ENCODE measurements around the gene EIF3K.
A peak's percentile ranks its signal among the peaks of the same experiment; 100 is the strongest.

Gene EIF3K

DNA sequence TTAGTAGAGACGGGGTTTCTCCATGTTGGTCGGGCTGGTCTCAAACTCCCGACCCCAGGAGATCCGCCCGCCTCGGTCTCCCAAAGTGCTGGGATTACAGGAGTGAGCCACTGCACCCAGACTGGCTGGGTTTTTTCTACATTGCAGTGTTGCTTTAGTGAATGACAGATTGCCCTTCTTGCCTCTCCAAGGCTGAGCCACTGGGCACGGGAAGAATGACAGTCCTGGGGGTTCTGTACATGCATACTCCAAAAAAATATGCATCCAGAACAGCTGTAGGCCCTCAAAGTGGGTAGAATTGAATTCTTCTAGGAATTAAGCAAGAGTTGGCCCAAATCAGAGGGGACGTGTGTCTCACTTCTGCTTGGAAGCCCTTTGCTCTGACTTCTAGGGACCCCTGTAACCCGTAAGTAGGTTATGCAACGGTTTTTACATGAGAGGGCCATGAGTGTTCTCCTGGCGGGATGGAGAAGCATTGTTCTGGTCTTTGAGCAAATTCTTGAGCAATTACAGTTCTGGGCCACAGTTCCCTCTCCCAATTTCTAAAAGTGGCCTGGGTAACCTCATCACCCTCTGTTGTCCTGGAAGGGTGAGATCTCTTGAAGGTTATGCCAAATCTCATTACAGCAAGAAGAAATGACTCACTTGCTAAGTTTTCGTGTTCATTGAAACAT, 32.1 kb downstream of the EIF3K start:
- no peak for DNase-seq

DNA sequence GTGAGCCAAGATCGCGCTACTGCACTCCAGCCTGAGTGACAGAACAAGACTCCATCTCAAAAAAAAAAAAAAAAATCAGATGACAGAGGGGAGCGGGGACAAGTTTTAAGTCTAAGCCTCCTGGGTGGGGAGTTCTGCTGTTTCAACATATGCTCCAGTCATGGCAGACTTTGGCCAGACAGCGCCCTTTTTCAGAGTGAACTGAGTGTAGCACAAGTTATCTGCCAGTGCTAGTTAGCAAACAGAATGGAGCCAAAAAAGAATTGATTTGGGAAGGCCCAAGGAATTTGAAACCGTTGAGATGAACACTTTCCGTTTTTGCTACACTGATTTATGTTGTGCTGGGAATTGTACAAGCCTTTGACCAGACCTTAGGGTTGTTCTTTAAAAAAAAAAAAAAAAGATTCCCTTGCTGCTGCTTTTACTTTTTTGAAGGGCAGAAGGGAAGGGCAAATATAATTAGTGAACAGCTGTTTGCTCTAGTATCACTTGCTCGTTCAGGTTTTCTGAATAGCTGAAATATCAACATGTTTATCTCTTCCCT, 34.1 kb downstream of the EIF3K start:
- DNase-seq, result no peak

DNA sequence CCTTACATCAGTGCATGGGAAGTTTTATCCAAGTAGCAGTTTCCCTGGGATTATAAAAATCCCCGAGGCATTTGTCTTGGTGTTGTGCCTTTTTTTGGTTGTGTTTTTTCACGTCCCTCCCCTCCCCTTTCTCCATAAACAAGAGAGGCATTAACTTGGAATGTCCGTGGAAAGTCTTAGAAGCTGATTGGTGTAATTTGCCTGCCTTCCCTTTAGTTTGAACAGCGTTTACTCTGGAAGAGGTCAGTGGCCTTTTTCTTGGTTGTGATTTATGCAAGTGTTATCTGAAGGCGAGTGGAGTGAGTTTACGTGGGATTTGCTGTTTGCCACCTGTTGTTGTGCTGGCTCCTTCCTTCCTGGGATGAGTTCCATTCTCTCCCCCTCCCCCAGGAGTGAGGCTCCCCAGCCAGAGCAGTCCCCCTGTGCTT, 35.7 kb downstream of the EIF3K start:
- DNase-seq, result no peak

DNA sequence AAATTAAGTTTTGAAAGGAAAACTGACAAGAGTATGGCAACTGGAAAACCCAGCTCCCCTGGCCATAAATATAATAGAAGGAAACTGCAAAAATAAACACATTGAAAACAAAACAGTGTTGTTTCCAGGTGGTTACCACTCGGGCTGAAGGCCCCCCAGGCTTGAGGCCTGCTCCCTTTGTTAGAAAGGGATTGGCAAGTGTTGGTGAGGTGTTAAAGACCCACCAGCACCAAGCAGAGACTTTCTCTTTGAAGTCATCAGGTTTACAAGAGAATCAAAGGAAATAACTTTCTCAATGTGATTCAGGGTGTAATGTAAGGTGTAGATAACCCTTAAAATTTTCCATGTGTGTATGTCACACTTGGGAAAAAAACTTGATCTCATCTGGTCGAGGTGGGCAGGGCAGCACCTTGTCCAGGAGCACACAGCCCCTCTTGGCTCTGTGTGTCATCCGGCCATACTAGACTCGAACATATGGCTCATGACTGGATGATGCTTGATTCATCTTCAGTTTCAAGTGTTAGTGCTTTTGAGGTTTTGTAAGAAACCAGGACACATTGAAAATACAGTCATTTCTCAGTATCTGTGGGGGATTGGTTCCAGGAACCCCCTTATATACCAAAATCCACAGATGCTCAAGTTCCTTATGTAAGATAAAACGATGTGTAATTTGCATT, 36.3 kb downstream of the EIF3K start:
- DNase-seq, result no peak

DNA sequence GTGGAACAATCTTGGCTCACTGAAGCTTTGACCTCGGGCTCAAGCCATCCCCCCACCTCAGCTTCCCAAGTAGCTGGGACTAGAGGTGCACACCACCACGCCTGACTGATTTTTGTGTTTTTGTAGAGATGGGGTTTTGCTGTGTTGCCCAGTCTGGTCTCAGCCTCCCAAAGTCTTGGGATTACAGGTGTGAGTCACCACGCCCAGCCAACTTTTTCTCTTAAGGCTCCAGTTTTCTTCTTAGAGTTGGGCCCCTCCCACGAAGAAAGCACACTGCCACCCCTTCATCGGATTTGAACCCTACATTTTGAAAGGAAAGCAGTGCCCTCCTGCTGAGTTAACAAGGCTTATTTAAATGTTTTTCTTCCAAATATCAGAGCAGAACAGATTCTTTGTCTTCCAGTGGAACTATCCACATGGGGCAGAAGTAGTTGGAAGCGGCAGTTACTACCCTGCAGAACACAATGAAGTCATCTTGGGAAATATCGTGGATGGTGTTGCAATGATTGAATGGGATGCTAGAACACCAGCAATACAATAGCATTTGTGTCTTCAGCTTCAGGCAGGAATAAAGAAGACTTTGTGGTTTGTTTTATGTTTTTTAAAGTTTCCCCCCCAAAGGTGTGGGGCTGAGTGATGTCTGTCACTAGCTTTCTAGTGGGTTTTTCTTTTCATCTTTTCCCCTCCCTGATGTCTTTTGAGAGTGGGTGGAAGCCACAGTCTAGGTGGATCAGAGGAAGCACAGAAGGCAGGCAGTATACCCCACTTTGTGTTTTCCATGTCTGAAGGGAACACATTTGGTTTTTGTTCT, 37.4 kb downstream of the EIF3K start:
- DNase-seq, result peak; percentile 29 to 72

DNA sequence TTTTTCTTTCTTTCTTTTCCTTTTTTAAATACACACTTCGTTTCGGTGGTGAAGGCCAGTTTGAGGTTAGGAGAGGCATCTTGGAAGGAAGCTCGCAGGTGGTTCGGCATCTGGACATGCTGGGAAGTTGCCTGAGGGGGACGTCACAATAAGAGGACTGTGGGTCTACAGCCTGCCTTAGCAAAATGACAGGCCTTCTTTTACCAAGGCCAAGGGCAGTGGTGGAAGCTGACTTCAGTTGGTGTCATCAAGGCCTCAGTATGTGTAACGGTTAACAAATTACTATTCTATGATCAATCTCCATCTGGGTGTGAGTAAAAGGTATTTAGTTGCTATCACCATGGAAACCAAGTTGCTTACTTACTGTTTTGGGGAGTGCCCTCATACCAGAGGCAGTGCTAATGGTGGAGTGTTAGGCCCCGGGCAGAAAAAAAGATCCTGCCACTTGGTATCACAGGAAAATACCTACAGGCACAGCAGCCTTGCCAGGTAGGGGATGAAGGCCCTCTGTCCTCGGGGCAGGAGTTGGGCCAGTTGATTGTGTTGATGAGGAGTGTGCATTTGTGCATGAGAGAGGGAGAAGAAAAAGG, 38.7 kb downstream of the EIF3K start:
- peak; percentile 26 to 52 for DNase-seq

DNA sequence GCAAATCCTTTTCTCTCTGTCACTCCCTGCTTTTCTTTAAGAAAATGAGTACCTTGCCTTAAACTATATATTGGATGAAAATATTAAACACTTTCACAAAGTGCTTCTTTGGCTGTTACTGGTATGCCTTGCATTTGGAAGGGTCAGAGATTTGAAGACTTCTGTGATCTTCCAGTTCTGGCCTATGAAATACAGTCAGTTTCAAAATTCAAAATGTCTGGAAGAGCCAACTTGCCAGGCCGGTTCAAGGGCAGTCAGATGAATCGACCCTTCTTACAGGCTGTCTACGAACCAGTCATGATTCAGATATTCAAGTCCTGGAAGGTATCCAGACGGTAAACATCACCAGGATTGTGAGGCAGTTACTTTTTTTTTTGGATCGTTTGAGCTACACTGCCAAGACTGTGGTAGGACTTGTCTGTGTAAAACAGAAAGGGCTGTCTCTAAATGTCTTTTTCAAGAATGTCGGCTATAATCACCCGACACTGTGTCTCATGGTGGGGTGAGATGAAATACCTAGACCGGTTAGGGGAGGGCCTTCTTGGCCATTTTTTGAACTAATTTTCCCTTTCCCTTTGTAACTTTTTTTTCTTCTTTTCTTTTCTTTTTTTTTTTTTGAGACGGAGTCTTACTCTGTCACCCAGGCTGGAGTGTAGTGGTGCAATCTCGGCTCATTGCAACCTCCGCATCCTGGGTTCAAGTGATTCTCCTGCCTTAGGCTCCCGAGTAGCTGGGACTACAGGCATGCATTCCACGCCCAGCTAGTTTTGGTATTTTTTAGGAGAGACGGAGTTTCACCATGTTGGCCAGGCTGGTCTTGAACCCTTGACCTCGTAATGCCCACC, 39.7 kb downstream of the EIF3K start:
- DNase-seq, result no peak

DNA sequence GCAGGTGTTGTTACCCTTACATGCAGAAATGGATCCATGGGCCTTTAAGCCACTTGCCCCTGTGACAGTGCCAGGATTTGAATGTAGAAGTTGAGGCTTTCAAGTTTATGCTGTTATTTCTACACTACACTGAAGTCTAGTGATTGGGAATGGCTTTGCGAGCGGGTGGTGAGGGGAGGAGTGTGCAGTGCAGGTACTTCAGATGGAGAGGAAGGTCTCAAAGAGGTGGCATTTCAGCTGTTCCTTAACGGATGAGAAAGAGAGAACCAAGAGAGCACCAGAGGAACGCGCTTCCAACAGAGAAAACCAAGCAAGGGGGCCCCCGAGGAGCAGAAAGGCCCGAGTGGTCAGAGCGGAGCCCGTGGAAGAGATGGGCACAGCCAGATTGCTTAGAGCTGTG, 41.7 kb downstream of the EIF3K start:
- DNase-seq, result no peak

DNA sequence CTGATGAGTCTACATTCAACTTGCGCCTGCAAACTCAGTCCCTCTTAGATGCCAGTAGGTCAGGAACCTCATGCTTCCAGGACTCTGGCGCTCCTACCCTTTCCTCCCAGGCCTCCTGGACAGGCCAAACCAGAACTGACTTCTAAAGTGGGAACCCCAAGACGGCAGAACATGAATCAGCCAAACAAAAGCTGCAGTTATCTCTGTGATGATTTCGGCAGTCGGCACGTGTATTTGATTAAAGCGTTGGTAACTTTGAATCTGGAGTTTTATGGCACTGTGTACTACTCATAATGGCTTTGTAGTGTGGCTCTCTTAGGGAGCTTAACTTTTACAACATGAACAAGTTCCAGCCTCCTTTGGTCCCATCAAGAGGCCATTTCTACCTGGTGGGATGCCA, 42.1 kb downstream of the EIF3K start:
- no peak for DNase-seq

DNA sequence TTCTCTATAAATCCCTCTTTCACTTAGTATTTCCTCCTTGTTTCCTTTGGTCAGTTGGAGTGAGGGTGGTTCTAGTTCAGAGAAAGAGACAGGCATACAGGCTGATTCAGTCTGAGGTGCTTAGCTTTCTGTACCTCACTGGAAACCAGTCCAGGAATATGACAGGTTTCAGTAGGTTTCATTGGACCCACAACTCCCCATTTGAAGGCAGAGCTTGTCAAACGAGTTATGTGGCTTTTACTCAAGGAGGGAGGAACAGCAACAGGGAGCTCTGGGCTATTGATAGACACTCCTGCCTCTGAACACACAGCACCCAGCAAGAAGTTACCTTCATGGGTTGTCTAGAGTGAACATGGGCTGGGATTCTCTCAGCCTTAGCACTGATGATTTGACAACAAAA, 43.0 kb downstream of the EIF3K start:
- no peak for DNase-seq

DNA sequence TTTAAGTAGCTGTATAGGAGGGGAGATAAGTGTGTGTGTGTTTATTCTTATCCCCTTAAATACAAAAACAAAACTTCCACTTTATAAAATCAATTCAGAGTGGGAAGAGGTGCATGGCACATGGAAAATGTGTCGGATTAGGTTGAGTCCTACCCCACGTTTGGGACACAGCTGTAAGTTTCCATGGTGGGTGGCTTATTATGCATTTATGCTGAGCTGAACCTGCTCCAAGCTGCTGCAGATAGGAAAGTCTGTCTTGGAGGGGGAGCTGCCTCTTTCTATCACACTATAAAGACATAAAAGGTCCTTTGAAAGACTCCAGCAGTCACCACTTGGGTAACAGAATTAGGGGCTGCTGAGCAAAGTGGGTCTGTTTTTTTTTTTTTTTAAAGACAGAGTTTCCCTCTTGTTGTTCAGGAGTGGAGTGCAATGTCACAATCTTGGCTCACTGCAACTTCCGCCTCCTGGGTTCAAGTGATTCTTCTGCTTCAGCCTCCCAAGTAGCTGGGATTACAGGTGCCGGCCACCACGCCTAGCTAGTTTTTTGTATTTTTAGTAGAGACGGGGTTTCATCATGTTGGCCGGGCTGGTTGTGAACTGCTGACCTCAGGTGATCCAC, 43.7 kb downstream of the EIF3K start:
- DNase-seq, result no peak

DNA sequence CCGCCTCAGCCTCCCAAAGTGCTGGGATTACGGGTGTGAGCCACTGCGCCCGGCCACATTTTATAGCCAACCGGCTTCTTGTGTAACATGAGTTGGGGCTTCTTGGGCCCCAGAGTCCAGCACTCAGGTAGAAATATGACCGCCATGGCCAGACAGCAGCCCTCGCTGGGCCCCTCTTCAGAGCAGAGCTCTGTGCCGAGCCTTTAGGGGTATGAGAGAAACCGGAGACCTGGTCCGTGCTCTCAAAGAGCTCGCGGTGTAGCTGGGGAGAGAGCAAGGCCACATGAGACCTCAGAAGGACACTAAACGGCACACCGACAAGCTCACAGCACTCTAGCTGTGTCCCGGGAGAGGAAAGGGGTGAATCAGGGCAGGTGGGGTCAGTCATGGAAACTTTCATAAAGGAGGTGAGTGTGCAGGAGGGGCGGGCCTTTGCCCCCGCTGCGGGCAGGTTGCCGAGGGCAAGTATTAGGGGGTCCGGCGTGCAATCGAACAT, 44.2 kb downstream of the EIF3K start:
- DNase-seq, result no peak

DNA sequence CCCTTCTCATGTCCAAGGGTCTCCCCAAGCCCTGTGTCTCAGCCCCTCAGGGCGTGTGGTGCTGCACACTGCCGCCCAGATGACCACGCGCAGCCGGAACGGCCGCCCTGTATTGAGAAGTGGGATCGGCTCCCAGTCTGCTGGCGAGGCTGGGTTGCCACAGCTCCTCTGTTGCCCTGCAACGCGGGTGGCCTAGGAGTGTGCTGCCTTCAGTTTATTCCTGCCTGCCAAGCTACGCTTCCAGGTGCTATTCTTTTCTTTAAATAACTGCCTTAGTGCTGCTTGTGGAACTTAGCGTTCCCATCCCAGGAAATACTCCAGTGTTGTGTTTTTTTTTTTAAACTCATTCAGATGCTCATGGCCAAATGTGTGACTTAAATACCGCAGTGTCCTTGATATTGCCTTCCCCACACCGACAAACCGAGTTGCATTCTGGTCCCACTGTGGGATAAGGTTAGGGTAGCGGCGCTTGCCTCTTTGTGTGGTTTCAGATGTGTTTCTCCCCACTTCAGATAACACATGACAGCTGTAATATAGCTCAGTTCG, 45.0 kb downstream of the EIF3K start:
- peak; percentile 32 to 41 for DNase-seq

DNA sequence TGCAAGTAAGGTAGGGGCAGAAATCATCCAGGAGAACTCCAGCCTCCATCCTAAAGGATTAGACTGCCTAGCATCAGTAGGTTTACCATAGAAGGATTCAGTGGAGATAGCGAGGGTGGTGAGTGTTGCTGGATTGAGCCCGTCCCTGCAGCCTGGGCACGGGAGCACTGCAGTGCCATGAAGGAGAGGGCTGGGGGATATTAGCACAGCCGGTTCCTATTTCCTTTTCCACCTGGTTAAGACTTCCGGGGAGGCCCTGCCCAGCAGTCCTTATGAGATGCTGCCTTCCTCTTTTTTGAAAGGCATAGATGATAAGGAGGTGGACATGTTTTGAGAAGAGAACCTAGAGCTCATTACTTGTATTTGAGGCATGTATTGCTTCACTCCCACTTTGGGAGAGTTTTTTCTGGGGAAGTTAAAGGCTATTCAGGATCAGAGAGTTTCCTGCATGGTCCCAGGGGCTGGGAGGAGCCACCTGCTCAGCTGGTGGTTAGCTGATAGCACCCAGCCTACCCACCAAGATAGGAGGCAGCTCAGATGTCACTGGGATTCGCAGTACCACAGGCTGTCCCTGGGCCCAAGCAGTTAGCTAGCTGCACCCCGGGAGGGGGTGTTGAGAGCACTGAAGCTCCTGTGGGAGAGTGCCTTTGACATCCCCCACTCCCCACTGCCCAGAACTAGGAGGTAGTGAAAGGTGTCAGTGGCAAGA, 45.7 kb downstream of the EIF3K start:
- DNase-seq, result no peak

DNA sequence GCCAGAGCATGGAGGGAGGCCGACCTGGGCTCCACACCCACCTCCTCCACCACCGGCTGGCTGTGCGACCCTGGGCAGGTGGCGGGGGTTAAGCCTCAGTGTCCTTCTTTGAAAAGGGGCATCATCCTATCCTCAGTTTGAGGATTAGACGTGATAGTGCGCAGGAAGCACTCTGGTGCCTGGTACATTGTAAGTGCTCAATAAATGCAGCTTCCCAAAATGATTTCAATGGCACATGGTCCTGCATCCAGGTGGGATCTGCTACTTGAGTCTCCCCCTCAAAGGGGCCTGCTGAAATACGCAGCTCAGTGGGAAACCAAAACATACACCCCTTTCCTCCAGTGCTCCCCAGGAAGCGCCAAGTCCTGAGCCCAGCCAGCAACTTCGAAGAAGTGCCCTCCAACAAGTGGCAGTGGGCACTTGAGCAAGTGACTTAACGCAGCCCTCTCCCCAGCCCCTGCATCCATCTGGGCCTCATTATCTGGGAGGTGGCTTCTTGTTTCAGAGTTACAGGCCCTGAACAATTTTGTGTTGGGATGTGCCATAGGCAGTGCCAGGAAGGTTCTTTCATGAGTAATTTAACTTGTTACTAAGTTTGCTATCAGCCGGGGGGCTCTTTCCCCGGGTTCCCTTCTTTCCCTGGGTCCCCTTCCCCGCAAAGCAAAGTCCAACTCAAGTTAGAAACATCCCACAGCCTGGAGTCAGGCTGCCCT, 46.4 kb downstream of the EIF3K start:
- DNase-seq, result no peak

DNA sequence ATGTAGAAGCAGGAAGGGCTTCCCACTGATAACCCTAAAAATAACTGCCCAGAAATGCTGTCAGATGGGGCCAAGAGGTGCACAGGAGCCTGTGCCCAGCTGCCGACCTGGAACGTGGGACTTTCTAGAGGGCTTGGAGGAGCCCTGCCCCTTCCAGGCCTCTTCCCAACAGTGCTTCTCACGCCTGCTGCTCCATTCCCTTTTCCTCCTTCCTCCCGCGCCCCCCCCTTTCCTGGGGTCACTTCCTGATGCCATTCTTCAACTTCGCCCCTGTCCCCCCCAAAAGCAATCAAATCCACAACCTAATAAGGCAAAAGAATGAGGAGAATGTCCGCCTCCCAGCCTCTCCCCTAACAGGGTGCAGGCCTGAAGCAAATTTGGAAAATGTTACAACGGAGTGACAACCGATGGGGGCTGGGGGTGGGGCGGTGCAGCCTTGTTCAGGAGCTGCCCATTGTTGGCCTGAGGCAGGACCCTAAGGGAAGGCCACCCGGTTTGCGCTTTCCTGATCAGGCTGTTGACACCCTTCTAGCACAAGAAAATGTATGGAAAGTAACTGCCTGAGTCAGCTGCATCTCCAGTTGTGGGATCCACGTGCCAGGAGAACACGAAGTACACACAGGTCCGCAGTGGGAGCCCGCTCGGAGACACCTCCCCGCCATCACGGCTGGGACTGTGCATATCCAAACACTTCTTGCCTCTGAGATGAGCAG, 47.1 kb downstream of the EIF3K start:
- DNase-seq, result no peak

DNA sequence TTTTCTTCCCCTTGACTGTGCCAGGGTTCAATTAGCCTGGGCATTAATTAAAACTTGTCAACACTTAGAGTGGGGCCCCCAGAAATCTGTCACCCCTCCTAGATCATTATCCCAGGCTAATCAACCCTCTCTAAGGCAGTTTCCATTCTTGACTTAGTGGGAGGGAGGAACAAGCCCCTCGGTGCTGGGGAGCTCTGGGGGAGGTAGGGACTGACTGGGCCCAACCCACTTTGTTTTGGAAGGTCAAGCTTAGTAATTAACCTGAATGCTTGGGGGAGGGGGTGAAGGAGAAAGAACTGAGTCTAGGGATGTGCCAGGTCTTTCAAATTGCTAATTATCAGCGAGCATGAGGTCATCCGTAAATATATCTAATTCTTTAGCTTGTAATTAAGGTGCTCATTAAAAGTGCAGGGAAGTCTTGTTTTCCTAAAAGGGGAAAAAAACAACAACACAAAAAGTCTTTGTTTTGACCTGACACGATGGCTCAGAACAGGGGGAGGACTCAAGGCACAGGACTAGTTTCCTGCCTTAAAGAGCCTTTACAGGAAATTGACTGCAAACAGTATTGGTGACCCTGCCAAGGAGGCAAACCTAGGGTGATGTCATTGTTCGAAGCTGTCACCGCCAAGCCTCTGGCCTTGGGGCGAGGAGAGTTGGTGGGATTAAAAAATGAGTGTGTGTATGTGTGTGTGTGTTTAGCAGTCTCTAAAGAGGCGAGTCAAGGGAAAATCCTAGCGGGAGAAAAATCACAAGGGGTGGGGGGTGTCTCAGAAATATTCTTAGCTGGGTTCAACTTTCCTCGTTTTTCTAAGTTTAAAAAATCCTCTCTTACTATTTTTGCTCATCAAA, 47.9 kb downstream of the EIF3K start:
- DNase-seq, result peak; percentile 41 to 64

DNA sequence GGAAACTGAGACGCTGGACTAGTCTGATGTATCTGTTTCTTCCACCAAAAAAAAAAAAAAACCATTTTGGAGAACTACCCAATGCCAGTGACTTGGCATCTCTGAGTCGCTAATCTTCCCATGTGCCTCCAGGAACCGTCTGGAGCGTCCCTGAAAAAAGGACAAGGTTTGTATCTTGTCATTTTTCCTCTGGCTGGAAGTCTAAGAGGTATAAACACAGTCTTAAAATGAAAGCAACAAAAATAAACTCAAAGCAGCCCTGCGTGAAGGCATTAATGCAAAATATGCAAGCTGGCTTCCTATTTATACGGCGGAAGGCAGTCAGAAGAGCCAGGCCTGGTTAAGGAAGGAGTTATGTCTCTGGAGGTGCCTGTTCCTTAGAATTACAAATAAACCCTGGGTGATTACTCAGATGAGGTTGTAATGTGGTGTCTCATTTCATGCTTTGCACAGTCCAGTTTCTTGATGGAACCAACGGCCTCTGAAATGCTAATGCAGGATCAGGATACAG, 48.7 kb downstream of the EIF3K start:
- no peak for DNase-seq

Data from CD4-positive, alpha-beta T cell treated with Interleukin-4 for 1 hour (primary cell).